HL-60 (cell line): ENCODE measurements around the gene ARHGAP10.

Source experiments
- DNase-seq, 2 experiments: peaks; one replicate each; pipeline ENCODE4 v3.0.0-alpha.2; 2010 to 2020; ENCODE audit warnings: low read depth in 1 of 2, low spot score in 1 of 2
- H3K27ac ChIP-seq: fragments of 250-450 bp; sonication (Bioruptor Pico); replicated peaks from 2 replicates; pipeline ENCODE4 v1.5.1; 2020; ENCODE audit warnings: mild to moderate bottlenecking, moderate library complexity
- H3K27me3 ChIP-seq: fragments of 250-450 bp; sonication (Bioruptor Pico); 2 replicates; pipeline ENCODE4 v1.5.1; 2021; ENCODE audit warnings: mild to moderate bottlenecking, moderate library complexity; ENCODE audit not compliant: insufficient read depth, poor library complexity, severe bottlenecking
- H3K4me3 ChIP-seq: replicated peaks from 2 replicates; pipeline ENCODE4 v1.5.1; 2011; ENCODE audit warnings: mild to moderate bottlenecking, control low read depth, low read length; ENCODE audit not compliant: insufficient read depth
- CTCF ChIP-seq: IDR thresholded peaks from one replicate; pipeline ENCODE4 v1.5.1; 2011; ENCODE audit warnings: low read length, control low read depth, inconsistent platforms; ENCODE audit not compliant: insufficient read depth
- GABPA ChIP-seq: IDR thresholded peaks from 2 replicates; pipeline ENCODE4 v1.6.1; 2012; ENCODE audit warnings: low read depth
- POLR2AphosphoS5 ChIP-seq: IDR thresholded peaks from 2 replicates; pipeline ENCODE4 v1.6.1; 2012; ENCODE audit warnings: low read depth
- REST ChIP-seq: IDR thresholded peaks from 2 replicates; pipeline ENCODE4 v1.6.1; 2012; ENCODE audit warnings: low read depth; ENCODE audit not compliant: insufficient replicate concordance
- SPI1 ChIP-seq: IDR thresholded peaks from 2 replicates; pipeline ENCODE4 v1.6.1; 2012; ENCODE audit warnings: low read depth, mild to moderate bottlenecking, borderline replicate concordance

Gene ARHGAP10

GRCh38 chr4:147802346-147802745 lies 70.5 kb downstream of the ARHGAP10 start:
- no peak overlapping the region for H3K4me3 ChIP-seq
- no peaks in the 10 kb centered on the region for H3K27me3 ChIP-seq
- TF ChIP-seq GABPA, result no peak
- no peak for TF ChIP-seq REST
- no peak for TF ChIP-seq SPI1
- no peak for TF ChIP-seq CTCF
- no peak for TF ChIP-seq POLR2AphosphoS5
- DNase-seq, result no peak
- no peak overlapping the region for H3K27ac ChIP-seq

- no peak for DNase-seq
- Histone ChIP-seq H3K4me3 (no peak overlapping the region), H3K27ac (no peak overlapping the region), H3K27me3 (no peaks in the 10 kb centered on the region)
- TF ChIP-seq REST (no peak), POLR2AphosphoS5 (no peak), CTCF (no peak)
These were observed 74.1 kb downstream of the ARHGAP10 start for GRCh38 chr4:147805946-147806345.

- Histone ChIP-seq H3K27ac (no peak overlapping the region; the same call in 1 of the 2 replicates), H3K4me3 (no peak overlapping the region), H3K27me3 (no peaks in the 10 kb centered on the region)
- DNase-seq, result no peak
- TF ChIP-seq SPI1 (no peak), GABPA (no peak), CTCF (no peak), REST (no peak), POLR2AphosphoS5 (no peak)
These were observed 76.6 kb downstream of the ARHGAP10 start for GRCh38 chr4:147808447-147808846.
